Measurements from ENCODE around the gene LRRC37A3.
"Not testable (repeated sequence)": the region's sequence is repeated elsewhere in the genome, so short reads cannot be mapped to it uniquely, and the experiment has no call there.

The LRRC37A3 gene

DNA sequence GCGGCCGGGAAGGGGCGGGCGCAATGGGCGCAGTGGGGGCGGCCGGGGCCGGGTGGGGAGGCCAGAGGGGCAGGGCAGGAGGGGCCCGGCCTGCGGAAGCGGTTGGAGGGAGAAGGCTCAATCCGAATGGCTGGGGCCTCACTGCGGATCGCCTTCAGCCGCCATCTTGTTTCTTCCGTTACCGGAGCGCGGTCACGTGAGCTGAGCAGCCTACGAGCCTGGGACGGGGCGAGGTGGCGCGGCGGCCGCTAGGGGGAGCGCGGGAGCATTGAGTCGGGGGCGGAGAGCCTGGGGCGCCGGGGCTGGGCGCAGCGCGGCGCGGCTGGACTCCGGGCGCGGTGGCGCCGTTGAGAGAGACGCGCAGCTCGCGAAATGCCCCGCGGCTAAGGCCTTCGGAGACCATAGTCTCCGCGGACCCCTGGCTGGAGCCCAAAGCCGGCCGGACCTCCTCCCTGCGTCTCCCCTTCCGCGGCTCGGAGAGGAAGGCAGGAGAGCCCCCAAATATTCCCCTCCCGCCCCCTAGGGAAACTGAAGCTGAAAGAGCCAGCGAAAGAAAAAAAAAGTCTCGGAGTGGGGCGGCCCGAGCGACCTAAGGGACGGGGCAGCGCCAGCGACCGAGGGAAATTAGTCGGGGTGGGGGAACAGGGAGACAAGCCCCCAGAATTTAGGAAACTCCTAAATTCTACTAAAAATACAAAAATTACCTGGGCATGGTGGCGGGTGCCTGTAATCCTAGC lies at the start of gene LRRC37A3:
TSS of gene LRRC37A3 (minus strand) at position 190 of the 737 bp plus-strand sequence. CDS start 22,221 bp downstream, outside the sequence.
- peak; percentile 97 to 99 (median 98) for DNase-seq

GRCh38 chr17:64965873-64966287 lies 46.6 kb upstream of the LRRC37A3 start:
- DNase-seq, result peak; percentile 43 to 70 (median 56)

DNA sequence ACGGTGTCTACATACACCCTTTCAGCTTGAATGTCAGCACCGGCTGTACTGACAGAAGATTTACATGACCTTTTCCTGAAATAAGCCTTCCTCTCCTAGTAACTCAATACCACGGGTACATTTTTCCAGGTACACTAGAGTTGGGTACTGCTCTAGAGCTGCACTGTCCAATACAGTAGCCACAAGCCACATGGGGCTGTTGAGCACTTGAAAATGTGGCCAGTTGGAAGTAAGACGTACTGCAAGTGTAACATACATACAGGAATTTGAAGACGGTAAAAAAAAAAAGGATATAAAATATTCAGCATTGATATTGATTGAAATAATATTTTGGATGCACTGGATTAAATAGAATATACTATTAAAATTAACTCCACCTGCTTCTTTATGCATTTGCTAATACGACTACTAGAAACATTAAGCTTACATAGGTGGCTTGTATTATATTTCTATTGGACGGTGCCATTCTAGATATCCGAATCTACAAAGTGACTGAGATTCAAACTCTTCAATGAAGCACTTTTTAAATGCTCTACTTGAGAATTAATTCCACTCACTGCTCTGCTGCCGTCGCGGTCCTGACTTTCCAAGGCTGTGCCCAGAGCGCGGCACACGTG lies 46.1 kb upstream of the LRRC37A3 start:
- not testable (repeated sequence) for DNase-seq

- DNase-seq, result no peak
Observed at GRCh38 chr17:64964796-64965195, 45.5 kb upstream of the LRRC37A3 start.

DNA sequence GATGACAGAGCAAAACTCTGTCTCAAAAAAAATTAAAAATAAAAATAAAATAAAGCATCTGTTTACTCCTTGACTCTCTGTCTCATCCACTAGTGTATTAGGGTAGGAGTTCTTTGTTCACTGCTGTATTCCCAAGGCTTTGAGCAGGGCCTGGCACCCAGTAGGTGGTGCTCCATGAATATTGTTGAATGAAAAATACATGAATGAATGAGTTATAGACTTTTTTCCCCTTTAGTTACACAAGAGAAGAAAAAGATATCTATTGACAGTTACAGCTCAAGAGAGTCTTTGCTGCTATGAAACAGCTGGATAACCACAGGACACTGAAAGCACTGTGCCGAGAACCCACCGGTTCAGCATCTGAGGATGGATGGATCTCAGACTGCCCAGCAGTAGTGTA lies 44.5 kb upstream of the LRRC37A3 start:
- DNase-seq, result not testable (repeated sequence)

DNA sequence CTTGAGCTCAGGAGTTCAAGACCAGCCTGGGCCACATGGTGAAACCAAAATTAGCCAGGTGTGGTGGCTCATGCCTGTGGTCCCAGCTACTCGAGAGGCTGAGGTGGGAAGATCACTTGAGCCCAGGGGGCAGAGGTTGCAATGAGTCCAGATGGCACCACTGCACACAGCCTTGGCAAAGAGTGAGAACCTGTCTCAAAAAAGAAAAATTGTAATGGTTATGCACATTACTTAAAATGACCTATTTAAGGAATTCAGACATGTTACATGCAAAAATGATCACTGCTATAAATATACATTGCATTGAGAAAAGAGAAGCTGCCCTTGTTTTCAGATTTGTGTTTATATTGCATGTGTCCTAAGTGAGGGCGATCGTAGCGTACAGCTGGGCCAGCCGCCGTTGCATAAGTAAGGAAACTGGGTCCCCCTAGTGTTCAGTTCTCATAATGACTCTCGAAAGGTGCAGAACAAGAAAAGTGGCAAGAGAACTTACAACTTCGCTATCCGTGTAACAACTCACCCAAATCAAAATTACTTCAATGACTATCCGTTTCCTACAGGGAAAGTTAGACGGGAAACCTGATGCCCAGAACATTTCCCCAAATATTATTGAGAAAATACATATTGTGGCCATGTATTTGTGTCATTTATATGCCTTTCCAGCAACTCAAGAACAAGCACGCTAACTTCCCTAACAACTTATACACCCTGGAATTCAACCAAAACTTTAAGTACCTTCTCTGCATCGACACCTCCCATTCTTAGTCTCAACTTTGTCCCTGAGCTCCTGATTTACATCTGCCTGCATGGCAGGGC lies 42.5 kb upstream of the LRRC37A3 start:
- DNase-seq, result not testable (repeated sequence)

DNA sequence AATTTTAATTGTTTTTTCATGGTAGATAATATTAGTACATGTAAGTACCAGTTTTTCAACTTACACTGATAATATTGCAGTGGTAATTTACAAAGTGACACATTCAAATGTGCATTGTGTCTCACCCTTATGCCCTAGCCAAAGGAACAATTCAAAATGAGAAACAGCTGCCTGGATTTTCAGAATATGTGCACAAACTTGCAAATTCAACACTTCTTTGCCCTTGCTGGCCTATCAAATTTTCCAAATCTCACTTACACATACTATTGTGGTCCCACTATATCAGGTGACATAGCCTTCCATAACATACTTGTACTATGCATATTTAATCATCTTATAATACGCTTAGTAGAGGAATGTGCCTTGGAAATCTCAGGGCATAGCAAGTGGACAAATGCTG lies 32.6 kb upstream of the LRRC37A3 start:
- no peak for DNase-seq

GRCh38 chr17:64950871-64951270 lies 31.6 kb upstream of the LRRC37A3 start:
- no peak for DNase-seq

GRCh38 chr17:64947152-64947551 lies 27.9 kb upstream of the LRRC37A3 start:
- no peak for DNase-seq

GRCh38 chr17:64941761-64942160 lies 22.5 kb upstream of the LRRC37A3 start:
- DNase-seq, result no peak

- DNase-seq, result no peak
Observed at GRCh38 chr17:64941045-64941444, 21.8 kb upstream of the LRRC37A3 start.

DNA sequence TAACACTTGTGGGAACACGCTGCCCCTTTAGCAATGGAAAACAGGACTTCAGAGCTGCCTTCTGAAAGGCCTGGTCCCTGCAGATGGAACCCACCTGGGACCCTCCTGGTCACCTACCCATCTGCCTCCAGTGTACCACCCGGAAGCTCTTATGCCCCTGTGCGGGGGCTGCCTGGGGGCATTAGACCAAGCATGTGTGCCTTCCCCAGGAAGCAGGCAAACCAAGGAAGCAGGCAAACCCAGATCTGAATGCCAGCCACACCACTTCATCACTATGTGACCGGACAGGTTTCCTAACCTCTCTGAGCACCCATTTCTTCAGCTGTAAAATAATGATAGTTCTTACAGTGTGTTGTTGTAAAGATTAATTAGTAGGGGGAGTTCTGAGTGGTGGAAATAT lies 20.8 kb upstream of the LRRC37A3 start:
- no peak for DNase-seq

GRCh38 chr17:64938925-64939474 lies 19.7 kb upstream of the LRRC37A3 start:
- DNase-seq, result peak in 2 of 4 experiments; percentile 19 to 35

GRCh38 chr17:64938290-64938689 lies 19.0 kb upstream of the LRRC37A3 start:
- DNase-seq, result no peak

- no peak for DNase-seq
Observed at GRCh38 chr17:64936117-64936516, 16.8 kb upstream of the LRRC37A3 start.

GRCh38 chr17:64934284-64934778 lies 15.1 kb upstream of the LRRC37A3 start:
- DNase-seq, result not testable (repeated sequence)

- not testable (repeated sequence) for DNase-seq
Observed at GRCh38 chr17:64932850-64933249, 13.6 kb upstream of the LRRC37A3 start.

DNA sequence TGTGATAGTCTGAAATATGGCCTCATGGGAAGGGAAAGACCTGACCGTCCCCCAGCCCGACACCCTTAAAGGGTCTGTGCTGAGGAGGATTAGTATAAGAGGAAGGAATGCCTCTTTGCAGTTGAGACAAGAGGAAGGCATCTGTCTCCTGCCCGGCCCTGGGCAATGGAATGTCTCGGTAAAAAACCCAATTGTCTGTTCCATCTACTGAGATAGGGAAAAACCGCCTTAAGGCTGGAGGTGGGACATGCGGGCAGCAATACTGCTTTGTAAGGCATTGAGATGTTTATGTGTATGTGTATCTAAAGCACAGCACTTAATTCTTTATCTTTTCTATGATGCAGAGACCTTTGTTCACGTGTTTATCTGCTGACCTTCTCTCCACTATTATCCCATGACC lies 11.1 kb upstream of the LRRC37A3 start:
- not testable (repeated sequence) for DNase-seq

DNA sequence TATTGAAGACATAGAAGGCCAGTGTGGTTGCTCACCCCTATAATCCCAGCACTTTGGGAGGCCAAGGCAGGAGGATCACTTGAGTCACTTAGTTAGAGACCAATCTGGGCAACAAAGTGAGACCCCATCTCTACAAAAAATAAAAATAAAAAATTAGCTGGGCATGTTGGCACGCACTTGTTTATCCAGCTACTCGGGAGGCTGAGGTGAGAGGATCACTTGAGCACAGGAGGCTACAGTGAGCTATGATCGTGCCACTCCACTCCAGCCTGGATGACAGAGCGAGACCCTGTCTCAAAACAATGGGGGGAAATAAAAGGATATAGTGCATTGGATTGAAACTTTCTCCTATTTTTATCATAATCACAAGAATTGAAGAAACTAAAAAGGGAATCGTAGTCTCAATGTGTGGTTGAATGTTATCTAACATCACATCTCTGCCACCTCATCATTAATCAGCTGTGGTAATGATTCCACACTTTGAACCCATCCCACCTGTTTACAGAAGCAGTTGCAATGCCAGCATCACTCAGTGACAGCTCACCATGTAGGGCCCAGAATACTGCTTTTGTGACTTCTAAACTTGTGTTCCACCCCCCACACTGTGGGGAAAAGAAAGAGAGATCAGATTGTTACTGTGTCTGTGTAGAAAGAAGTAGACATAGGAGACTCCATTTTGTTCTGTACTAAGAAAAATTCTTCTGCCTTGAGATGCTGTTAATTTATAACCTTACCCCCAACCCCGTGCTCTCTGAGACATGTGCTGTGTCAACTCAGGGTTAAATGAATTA lies 10.3 kb upstream of the LRRC37A3 start:
- DNase-seq, result not testable (repeated sequence)

GRCh38 chr17:64928701-64929100 lies 9.4 kb upstream of the LRRC37A3 start:
- not testable (repeated sequence) for DNase-seq

- DNase-seq, result not testable (repeated sequence)
Observed at GRCh38 chr17:64927444-64927843, 8.2 kb upstream of the LRRC37A3 start.

DNA sequence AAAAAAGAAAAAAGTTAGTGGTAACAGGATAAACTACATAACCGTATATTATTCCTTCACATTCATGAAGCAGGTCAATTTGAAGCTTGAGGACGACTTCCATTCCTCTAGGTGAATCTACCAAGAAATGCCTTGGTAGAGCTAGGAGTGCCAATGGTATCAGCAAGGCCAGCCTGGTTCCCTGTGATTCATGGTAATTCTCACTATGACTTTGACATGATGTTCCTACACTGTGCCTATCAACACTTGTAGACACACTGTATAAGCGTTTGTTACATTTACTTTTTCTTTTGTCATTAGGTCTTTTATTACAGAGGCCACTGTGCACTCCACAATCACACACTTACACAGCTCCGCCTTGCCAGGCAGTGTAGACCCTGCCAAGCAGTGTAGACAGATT lies 7.2 kb upstream of the LRRC37A3 start:
- DNase-seq, result not testable (repeated sequence)
